GM19351 (cell line): Measurements from ENCODE around the gene AUH.

Experiments
- ATAC-seq: cut with Tn5 transposase; IDR thresholded peaks from one replicate; pipeline ENCODE4 v1.9.1; 2021; ENCODE audit warnings: mild to moderate bottlenecking, moderate library complexity; ENCODE audit not compliant: unreplicated experiment

Gene AUH

GRCh38 chr9:91177081-91177480, 184.6 kb downstream of the AUH start:
- ATAC-seq = no peak

- no peak for ATAC-seq
Observed at GRCh38 chr9:91176426-91176825, 185.3 kb downstream of the AUH start.

GRCh38 chr9:91174772-91175171, 186.9 kb downstream of the AUH start:
- ATAC-seq = peak; percentile 75

- ATAC-seq = no peak
Observed at GRCh38 chr9:91172329-91172728, 189.4 kb downstream of the AUH start.

GRCh38 chr9:91170951-91171350, 190.8 kb downstream of the AUH start:
- no peak for ATAC-seq

GRCh38 chr9:91166796-91167366, 194.8 kb downstream of the AUH start:
- ATAC-seq = no peak

- ATAC-seq = peak; percentile 41
Observed at GRCh38 chr9:91164724-91165520, 196.8 kb downstream of the AUH start.
